H9 (cell line): ENCODE data around the gene ASPG. TPM values are rescaled to one million over a fixed set of nuclear protein-coding genes. Genes with fewer than 3 reads are reported as not detected.

Experiments
- DNase-seq: peaks from one replicate; pipeline ENCODE4 v3.0.0-alpha.2; 2017
- H2AFZ ChIP-seq: one replicate; pipeline ENCODE4 v1.6.1; 2013; ENCODE audit warnings: mild to moderate bottlenecking, low read length, control low read depth, moderate library complexity
- H2AK5ac ChIP-seq: 2 replicates; pipeline ENCODE4 v1.6.1; 2013; ENCODE audit warnings: low read length, control low read depth, mixed read lengths; ENCODE audit not compliant: insufficient read length
- H2BK120ac ChIP-seq: one replicate; pipeline ENCODE4 v1.6.1; 2013; ENCODE audit warnings: low read depth, mild to moderate bottlenecking, low read length, control low read depth, inconsistent platforms; ENCODE audit not compliant: poor library complexity, severe bottlenecking
- H2BK12ac ChIP-seq: 2 replicates; pipeline ENCODE4 v1.6.1; 2013; ENCODE audit warnings: low read length, control low read depth, mixed read lengths, low read depth; ENCODE audit not compliant: insufficient read length
- H2BK15ac ChIP-seq: 2 replicates; pipeline ENCODE4 v1.6.1; 2013; ENCODE audit warnings: low read depth, low read length, control low read depth
- H2BK20ac ChIP-seq: one replicate; pipeline ENCODE4 v1.6.1; 2013; ENCODE audit warnings: low read depth, mild to moderate bottlenecking, low read length, control low read depth, inconsistent platforms; ENCODE audit not compliant: poor library complexity, severe bottlenecking
- H2BK5ac ChIP-seq: 2 replicates; pipeline ENCODE4 v1.6.1; 2013; ENCODE audit warnings: low read length, control low read depth, mixed read lengths; ENCODE audit not compliant: insufficient read length
- H3K14ac ChIP-seq: 2 replicates; pipeline ENCODE4 v1.6.1; 2013; ENCODE audit warnings: low read length, control low read depth; ENCODE audit not compliant: insufficient read depth
- H3K18ac ChIP-seq: 2 replicates; pipeline ENCODE4 v1.6.1; 2013; ENCODE audit warnings: low read depth, mild to moderate bottlenecking, mixed read lengths, low read length, control low read depth; ENCODE audit not compliant: insufficient read length
- H3K23ac ChIP-seq: 2 replicates; pipeline ENCODE4 v1.6.1; 2013; ENCODE audit warnings: low read length, control low read depth, mixed read lengths, low read depth; ENCODE audit not compliant: insufficient read length
- H3K23me2 ChIP-seq: 2 replicates; pipeline ENCODE4 v1.6.1; 2013; ENCODE audit warnings: low read depth, mild to moderate bottlenecking, mixed read lengths, low read length, control low read depth; ENCODE audit not compliant: insufficient read length, poor library complexity, severe bottlenecking
- H3K27ac ChIP-seq: 2 replicates; pipeline ENCODE4 v1.5.1; 2013; ENCODE audit warnings: low read length, control low read depth, mixed read lengths, low read depth; ENCODE audit not compliant: insufficient read length
- H3K27me3 ChIP-seq: 2 replicates; pipeline ENCODE4 v1.6.1; 2013; ENCODE audit warnings: low read length, control low read depth, inconsistent platforms; ENCODE audit not compliant: insufficient read depth
- H3K4ac ChIP-seq: 2 replicates; pipeline ENCODE4 v1.6.1; 2013; ENCODE audit warnings: low read depth, mild to moderate bottlenecking, control low read depth, inconsistent platforms, low read length, moderate library complexity
- H3K4me1 ChIP-seq: 2 replicates; pipeline ENCODE4 v1.6.1; 2013; ENCODE audit warnings: low read length, control low read depth, inconsistent platforms; ENCODE audit not compliant: insufficient read depth
- H3K4me2 ChIP-seq: 2 replicates; pipeline ENCODE4 v1.6.1; 2013; ENCODE audit warnings: low read length, control low read depth, mixed read lengths; ENCODE audit not compliant: insufficient read length, insufficient read depth
- H3K56ac ChIP-seq: 2 replicates; pipeline ENCODE4 v1.6.1; 2013; ENCODE audit warnings: low read depth, mild to moderate bottlenecking, mixed read lengths, low read length, control low read depth; ENCODE audit not compliant: insufficient read length
- H3K79me1 ChIP-seq: 2 replicates; pipeline ENCODE4 v1.6.1; 2013; ENCODE audit warnings: low read depth, mild to moderate bottlenecking, moderate library complexity, low read length, control low read depth, inconsistent platforms; ENCODE audit not compliant: insufficient read depth, poor library complexity, severe bottlenecking
- H3K79me2 ChIP-seq: 2 replicates; pipeline ENCODE4 v1.6.1; 2013; ENCODE audit warnings: low read length, control low read depth, inconsistent platforms; ENCODE audit not compliant: insufficient read depth
- H3K9ac ChIP-seq: 2 replicates; pipeline ENCODE4 v1.6.1; 2013; ENCODE audit warnings: low read length, control low read depth, mixed read lengths; ENCODE audit not compliant: insufficient read length; ENCODE audit errors: extremely low read depth
- H3K9me3 ChIP-seq: one replicate; pipeline ENCODE4 v1.6.1; 2013; ENCODE audit warnings: low read depth, low read length, inconsistent platforms; ENCODE audit not compliant: control insufficient read depth
- H3T11ph ChIP-seq: one replicate; pipeline ENCODE4 v1.6.1; 2013; ENCODE audit warnings: mild to moderate bottlenecking, low read length, control low read depth, inconsistent platforms
- H4K20me1 ChIP-seq: one replicate; pipeline ENCODE4 v1.6.1; 2013; ENCODE audit not compliant: control insufficient read depth, insufficient read length, insufficient read depth
- H4K5ac ChIP-seq: 2 replicates; pipeline ENCODE4 v1.6.1; 2013; ENCODE audit warnings: low read depth, mild to moderate bottlenecking, mixed read lengths, low read length, control low read depth; ENCODE audit not compliant: insufficient read length
- H4K8ac ChIP-seq: replicated peaks from 2 replicates; pipeline ENCODE4 v1.6.1; 2013; ENCODE audit warnings: low read length, control low read depth, mixed read lengths, low read depth; ENCODE audit not compliant: insufficient read length
- H4K91ac ChIP-seq: 2 replicates; pipeline ENCODE4 v1.6.1; 2013; ENCODE audit warnings: low read depth, mild to moderate bottlenecking, moderate library complexity, mixed read lengths, low read length, control low read depth; ENCODE audit not compliant: insufficient read length
- H3K27ac Mint-ChIP-seq, 3 experiments: 2 replicates in 2 of 3; 3 replicates in 1 of 3; pipeline ENCODE4 v1.8.0; 2020 to 2021; ENCODE audit warnings: mixed read lengths in 3 of 3, mild to moderate bottlenecking in 1 of 3, moderate library complexity in 1 of 3
- H3K27me3 Mint-ChIP-seq: 2 replicates; pipeline ENCODE4 v1.8.0; 2021; ENCODE audit warnings: low read depth, mild to moderate bottlenecking, moderate library complexity, mixed read lengths
- H3K36me3 Mint-ChIP-seq, 3 experiments: 2 replicates in 2 of 3; 3 replicates in 1 of 3; pipeline ENCODE4 v1.8.0; 2020 to 2021; ENCODE audit warnings: low read depth in 3 of 3, mixed read lengths in 3 of 3; ENCODE audit not compliant: insufficient read depth in 1 of 3
- H3K4me1 Mint-ChIP-seq, 2 experiments: 2 replicates each; pipeline ENCODE4 v1.8.0; 2020; ENCODE audit warnings: mixed read lengths in 2 of 2
- H3K4me3 Mint-ChIP-seq, 2 experiments: 2 replicates in 1 of 2; 3 replicates in 1 of 2; pipeline ENCODE4 v1.8.0; 2020 to 2021; ENCODE audit warnings: mild to moderate bottlenecking in 2 of 2, mixed read lengths in 2 of 2, moderate library complexity in 1 of 2
- H3K9me3 Mint-ChIP-seq, 2 experiments: 2 replicates in 1 of 2; 3 replicates in 1 of 2; pipeline ENCODE4 v1.8.0; 2020; ENCODE audit warnings: mild to moderate bottlenecking in 2 of 2, mixed read lengths in 2 of 2, moderate library complexity in 1 of 2
- CTCF ChIP-seq: fragments of 200-600 bp; sonication (generic); conservative IDR thresholded peaks from 3 replicates; pipeline ENCODE4 v1.8.0; 2021; ENCODE audit warnings: antibody characterized with exemption, mild to moderate bottlenecking
- WGBS: extraction: QIAGEN DNeasy Blood & Tissue Kit; methylation state at CpG from one replicate; pipeline ENCODE4 v1.1.7; 2013; ENCODE audit warnings: missing lambda C conversion rate, low lambda C conversion rate, mixed read lengths; ENCODE audit not compliant: insufficient read length; ENCODE audit errors: extremely low coverage; 5-methylcytosine and 5-hydroxymethylcytosine counted together
- total RNA-seq: library from RNA; stranded (reverse); gene quantifications from 2 replicates; pipeline ENCODE4 v1.2.1, GENCODE V29; 2021

Gene ASPG
- total RNA-seq, 1 experiment from 2014 or later: 0.33 TPM

GRCh38 chr14:104152246-104152575 is 66.7 kb downstream of the ASPG start:
- no peaks in the 10 kb centered on the region for H3K9me3 ChIP-seq
- H2BK20ac ChIP-seq: no peak overlapping the region
- peaks cover 2% of the 10 kb centered on the region; the same call in 1 of the 2 replicates for H3K4me1 ChIP-seq
- no peak overlapping the region for H4K5ac ChIP-seq
- DNase-seq: no peak
- H3K9ac ChIP-seq: no peak overlapping the region
- H2BK15ac ChIP-seq: no peak overlapping the region
- Mint-ChIP-seq H3K4me3 (no peak overlapping the region), H3K27ac (peak overlapping the region in 1 of 3 experiments; percentile 79; a peak in 1 of 7 replicates), H3K9me3 (no peaks in the 10 kb centered on the region), H3K27me3 (no peaks in the 10 kb centered on the region), H3K36me3 (peaks cover 5 to 9% (median 5%) of the 10 kb centered on the region in 3 experiments; a peak in 6 of 7 replicates), H3K4me1 (peaks cover 20 to 30% of the 10 kb centered on the region in 2 experiments)
- no peaks in the 10 kb centered on the region for H3K23me2 ChIP-seq
- H4K91ac ChIP-seq: no peak overlapping the region
- no peaks in the 10 kb centered on the region for H3K79me1 ChIP-seq
- no peak overlapping the region for H2AFZ ChIP-seq
- H2BK120ac ChIP-seq: no peak overlapping the region
- no peak overlapping the region for H4K8ac ChIP-seq
- no peaks in the 10 kb centered on the region; the same call in 1 of the 2 replicates for H3K79me2 ChIP-seq
- H3K23ac ChIP-seq: no peak overlapping the region
- H3T11ph ChIP-seq: no peak overlapping the region
- WGBS: no CpG with 5 or more reads among the region's 14 CpGs
- no peak overlapping the region for H3K4me2 ChIP-seq
- no peak overlapping the region for H3K14ac ChIP-seq
- no peak overlapping the region for H3K4ac ChIP-seq
- no peaks in the 10 kb centered on the region for H3K27me3 ChIP-seq
- H3K27ac ChIP-seq: no peak overlapping the region
- H2AK5ac ChIP-seq: no peak overlapping the region
- H2BK5ac ChIP-seq: no peak overlapping the region
- no peak overlapping the region for H2BK12ac ChIP-seq
- H3K56ac ChIP-seq: no peak overlapping the region
- no peak overlapping the region for H3K18ac ChIP-seq
- TF ChIP-seq CTCF: no peak
- no peaks in the 10 kb centered on the region for H4K20me1 ChIP-seq
